NCI-H1105 treated with DMSO at 0.1 percent for 48 hours (cell line): ENCODE measurements around the gene KCNH1.

ENCODE experiments used
- DNase-seq: peaks from one replicate; lab custom pipeline; 2025; lab: John Stamatoyannopoulos, UW

Gene KCNH1

DNA sequence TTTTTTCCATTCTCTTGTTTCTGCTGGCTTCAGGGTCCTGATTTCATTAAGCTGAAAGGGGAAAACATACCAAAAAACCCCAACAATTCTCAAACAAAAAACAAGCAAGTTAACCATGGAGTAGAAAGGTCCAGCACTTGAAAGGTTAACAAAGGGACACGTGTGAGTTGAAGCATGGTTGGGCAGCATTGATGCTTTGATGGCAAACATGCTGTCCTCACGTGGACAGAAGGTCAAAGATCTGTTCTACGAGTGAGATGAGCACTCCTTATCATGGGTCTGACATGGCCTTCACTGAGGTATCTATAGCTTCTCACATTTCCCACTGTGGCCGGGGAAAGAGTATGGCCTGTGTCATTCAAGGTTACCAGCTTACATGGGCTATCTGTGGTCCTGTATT is 410.3 kb downstream of the KCNH1 start:
- DNase-seq = no peak

DNA sequence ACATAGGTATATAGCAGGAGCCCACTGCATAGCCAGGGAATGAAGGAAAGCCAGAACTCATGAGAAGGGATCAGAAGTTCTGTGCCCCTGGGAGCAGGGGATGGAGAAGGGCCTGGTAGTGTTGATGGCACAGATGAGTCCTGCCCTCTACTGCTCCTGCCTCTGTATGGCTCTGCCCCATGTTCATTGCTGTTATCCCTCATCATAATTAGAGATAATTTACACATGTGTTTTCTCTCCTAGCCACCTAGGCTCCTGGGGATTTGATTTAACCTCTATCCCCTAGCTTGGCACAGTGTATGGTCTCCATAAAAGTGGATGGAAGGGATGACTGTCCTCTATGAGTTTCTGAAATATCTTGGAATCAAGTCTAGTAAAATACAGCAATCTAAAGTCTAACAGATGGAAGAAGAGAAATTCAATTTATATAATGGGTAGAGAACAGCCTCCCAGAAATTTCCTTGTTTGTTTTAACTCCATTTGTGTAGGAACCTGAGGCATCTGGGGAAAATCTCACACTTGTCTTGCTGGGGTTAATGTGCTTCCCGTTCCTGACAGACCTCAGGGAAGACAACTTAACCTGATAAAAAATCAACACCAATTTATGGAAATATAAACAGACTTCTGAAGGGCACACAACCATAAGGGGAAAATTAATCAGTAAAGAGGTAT is 411.4 kb downstream of the KCNH1 start:
- no peak for DNase-seq

DNA sequence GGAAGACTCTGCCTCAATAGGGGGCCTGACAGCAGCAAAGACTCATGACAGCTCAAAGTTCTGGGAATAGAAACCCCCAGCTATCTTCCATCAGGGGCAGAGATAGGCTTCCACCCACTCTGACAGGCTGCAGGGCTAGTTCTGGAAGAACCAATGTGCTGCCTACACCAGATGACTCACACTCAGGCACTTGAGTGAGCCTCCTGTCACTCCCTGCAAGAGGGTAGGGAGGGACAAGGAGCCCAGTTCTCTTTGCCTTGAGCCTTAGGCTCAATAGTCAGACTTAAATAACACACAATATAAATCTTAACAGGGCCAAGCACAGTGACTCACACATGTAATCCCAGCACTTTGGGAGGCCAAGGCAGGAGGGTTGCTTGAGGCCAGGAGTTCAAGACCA is 418.9 kb downstream of the KCNH1 start:
- DNase-seq = no peak

GRCh38 chr1:210711825-210712612 is 421.9 kb downstream of the KCNH1 start:
- DNase-seq = no peak

GRCh38 chr1:210709701-210710100 is 424.2 kb downstream of the KCNH1 start:
- DNase-seq = no peak

DNA sequence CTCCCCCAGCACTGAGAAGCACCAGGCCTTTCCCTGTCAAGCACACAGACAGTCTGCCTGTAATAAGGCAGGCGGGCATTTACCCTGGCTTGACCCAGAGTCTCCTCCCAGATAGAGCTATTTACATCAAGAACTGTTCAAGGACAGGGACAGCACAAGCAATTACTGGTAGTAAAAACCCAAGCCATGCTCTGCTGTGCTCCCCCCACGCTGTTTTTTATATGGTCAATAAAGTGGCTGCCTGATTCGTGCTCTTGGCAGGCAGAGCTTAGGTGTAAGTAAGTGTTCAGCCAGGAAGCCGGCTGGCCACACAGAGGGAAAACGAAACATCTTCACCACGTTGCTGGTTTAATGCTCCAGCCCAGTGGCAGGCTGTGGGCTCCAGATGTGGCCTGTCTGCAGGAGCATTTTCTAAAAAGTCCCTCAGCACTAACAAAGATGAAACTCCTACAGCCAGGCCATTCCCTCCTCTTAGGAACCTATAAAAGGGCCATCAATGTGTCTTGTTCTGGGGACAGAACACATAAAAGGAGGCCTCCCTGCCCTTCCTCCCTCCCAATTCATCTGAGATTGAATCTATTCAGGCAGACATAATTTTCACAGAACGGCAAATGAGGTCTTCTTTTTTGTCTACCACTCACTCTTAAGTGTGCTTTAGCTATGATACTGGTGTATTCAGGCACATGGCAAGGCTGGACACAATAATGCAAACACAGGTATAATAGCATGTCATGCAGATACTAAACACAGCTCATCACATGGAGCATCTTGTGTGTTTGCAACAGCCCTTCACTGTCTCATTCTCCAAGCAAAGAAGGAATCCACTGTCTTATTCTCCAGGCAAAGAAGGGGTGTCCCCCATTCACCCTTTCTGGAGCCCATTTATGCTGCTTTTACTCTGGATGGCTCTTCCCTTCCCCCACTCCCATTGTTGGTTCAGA is 426.4 kb downstream of the KCNH1 start:
- no peak for DNase-seq

DNA sequence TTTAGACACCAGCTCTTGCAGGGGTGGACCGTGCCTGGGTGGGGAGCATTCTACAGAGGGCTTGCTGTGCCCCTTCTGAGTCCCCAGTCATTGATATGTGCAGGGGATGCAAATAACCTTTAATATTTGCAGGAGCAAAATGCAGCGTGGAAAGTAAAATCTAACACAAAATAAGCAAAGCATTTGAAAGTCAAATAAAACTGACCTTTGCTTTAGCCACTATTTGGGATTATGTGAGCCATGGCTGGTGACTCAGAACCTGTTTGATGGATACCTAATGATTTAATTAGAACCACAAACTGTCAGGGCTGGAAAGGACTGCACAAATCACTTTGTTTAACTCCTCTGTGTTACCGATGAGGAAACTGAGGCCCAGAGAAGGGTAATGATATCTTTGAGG is 427.7 kb downstream of the KCNH1 start:
- no peak for DNase-seq

DNA sequence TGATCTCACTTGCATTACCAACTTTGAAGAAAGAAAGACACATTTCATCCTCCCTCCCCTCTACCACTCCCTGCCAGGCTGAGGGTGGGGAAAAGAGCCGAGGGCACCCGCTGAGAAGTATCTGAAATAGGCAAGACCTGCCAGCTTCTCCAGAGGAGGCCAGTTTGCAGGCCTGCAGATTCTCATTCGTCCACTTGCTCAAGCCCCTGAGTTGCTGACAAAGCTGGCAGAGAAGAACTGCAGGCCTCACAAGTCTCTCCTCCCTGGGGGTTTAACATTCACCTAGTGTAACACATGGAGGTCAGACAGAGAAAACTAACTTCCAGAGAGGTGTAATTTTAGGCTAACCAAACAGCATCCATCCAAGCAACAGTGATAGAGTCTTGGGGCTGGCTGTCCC is 428.9 kb downstream of the KCNH1 start:
- no peak for DNase-seq

DNA sequence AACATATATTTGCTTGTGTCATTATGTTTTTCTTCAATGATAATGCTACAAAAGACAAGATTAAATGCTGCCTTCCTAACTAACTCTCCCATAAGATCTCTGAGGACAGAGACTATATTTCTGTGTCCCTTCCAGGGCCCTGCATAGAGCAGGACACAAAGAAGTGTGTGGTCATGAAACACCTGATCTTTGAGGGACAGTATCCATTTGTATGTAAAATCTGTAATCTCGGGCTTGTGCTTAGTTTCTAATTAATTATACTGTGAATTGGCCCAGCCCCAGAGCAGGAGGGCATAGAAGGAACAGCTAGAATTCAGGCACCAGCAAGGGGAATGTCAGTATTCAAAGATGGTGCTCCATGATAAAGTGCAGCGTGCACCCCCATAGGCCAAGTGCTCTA is 430.4 kb downstream of the KCNH1 start:
- DNase-seq = no peak

GRCh38 chr1:210702506-210702905 is 431.4 kb downstream of the KCNH1 start:
- DNase-seq = no peak

DNA sequence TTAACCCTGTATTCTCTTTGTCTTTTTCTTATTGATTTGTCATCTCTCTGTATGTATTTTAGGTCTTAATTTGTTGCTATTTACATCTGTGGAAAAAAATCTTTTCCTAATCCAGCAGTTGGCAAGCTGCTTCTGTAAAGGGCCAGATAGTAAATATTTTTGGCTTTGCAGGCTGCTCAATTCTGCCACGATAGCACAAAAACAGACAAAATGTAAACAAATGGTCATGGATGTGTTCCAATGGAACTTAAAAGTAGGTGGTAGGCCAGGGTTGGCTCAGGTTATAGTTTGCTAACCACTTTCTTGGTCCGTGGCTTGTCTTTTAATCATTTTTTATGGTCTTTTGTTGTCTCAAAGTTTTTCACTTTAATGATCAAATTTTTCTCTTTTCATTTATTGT is 433.4 kb downstream of the KCNH1 start:
- DNase-seq = no peak

- DNase-seq = no peak
These were observed 433.9 kb downstream of the KCNH1 start for GRCh38 chr1:210700083-210700482.

DNA sequence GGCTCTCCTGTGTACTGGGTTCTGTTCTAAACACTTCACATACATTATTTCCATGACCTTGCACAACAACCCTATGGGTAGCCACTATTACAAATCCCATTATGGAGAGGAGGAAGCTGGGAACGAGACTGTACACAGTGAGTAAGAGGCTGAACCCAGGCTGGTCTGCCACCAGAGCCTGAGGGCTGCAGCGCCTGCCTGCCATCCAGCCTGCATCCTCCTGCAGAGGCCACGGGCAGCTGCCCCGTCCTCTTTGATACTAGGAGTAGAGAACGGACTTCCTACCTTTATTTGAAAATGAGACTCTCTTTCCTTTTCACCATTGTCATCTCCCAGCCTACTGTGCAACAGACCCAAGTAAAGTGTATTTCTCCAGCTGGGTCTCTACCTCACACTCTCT is 435.3 kb downstream of the KCNH1 start:
- no peak for DNase-seq

GRCh38 chr1:210697185-210697584 is 436.8 kb downstream of the KCNH1 start:
- no peak for DNase-seq

GRCh38 chr1:210696709-210697108 is 437.2 kb downstream of the KCNH1 start:
- DNase-seq = no peak

- no peak for DNase-seq
These were observed 438.9 kb downstream of the KCNH1 start for GRCh38 chr1:210695026-210695425.

DNA sequence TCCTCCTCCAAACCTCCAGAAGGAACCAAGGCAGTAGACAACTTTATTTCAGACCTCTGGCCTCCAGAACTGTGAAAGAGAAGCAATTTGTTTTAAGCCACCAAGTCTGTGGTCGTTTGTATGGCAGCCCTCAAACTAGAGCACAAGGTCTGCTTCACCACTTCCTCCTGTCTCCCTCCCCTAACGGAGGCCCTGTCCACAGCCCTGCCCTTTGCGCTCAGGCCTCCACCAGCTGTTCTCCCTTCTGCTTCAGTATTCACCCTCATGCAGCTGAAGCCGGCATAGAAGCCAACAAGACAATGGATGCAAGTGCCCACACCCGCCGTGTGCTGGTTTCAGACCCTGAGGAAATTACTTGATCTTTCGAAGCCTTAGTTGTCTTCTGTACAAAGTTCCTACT is 441.2 kb downstream of the KCNH1 start:
- no peak for DNase-seq

DNA sequence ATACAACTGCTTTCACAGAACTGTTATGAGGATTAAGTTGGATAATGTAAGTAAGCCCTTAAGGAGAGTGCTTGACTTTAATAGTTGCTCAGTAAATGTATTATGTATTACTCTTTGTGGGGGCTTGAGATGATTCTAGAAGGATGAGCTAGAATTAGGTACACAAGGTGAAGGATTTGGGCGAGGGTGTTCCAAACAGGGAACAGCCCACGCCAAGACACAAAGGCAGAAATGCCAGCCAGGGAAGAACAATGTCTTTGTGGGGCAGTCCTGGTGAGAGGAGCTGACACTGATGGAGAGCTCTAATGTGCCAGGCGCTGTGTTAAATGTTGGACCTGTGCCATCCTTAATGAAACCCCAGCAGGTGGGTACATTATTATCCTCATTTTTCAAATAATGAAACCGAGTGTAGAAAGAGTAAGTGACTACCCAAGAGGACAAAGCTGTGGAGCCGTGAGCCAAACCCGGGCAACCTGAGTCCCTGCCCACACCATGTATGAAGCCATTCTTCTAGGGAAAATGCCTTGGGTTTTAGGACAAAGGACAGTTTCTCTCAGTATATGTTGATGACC is 442.8 kb downstream of the KCNH1 start:
- peak; percentile 44 for DNase-seq

DNA sequence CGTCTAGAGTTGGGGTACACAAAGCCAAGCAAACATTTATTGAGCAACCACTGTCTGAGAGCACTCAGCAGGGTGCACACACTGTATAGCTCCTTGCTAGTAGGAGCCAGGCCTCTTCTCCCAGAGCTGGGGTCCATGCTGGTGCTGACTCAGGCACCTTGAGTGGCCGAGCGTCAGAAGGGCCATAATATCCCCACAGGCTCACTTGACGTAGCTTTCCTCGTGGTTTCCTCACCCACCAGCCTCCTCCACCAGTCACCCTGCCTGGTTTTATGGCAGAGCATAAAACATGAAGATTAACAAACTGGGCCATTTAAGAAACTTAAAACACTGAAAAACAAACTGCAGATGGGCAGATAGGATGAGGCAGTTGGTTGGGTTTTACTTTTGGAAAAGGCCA is 443.7 kb downstream of the KCNH1 start:
- no peak for DNase-seq

GRCh38 chr1:210689826-210690225 is 444.1 kb downstream of the KCNH1 start:
- DNase-seq = no peak

DNA sequence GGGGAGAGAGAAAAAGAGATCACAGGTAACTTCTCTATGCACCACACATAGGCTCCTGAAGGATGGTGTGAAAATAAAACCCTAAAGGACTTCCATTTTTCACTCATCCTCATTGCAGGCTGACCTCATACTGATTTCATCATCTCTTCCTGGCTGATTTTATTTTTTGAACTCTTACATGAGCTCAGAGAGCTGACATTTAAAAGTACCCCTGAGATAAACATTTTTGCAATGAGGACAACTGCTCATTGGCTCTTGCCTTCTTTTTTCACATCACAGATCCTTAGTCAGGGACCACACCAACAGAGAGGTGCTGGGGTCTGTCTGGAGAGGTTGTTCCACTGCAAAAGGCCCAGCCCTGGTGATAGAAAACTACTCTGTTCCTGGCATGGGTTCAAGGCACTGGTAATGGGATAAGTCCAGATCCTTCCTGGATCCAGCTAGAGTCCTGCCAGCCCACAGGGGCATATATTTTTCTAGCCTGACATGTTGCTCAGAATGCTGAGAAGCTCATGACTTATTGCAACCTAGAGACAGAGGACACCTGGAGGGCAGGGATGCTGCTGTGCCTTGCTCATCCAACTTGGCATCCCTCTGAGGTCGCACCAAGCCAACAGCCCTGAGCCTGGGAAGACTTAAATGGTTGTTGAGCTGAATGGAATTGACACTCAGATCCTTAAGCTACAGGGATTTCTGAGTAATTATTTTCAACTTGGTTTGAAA is 445.3 kb downstream of the KCNH1 start:
- DNase-seq = no peak
